ENCODE data around the gene FNIP2. TPM values are rescaled to one million over a fixed set of nuclear protein-coding genes. Genes with fewer than 3 reads are reported as not detected.
"Not testable (repeated sequence)": the region's sequence is repeated elsewhere in the genome, so short reads cannot be mapped to it uniquely, and the experiment has no call there.

Gene FNIP2
- total and polyA plus RNA-seq, 2 donors (not counting 1 experiment from before 2014, with no cell fraction given): 16.9 to 36.8 TPM

DNA sequence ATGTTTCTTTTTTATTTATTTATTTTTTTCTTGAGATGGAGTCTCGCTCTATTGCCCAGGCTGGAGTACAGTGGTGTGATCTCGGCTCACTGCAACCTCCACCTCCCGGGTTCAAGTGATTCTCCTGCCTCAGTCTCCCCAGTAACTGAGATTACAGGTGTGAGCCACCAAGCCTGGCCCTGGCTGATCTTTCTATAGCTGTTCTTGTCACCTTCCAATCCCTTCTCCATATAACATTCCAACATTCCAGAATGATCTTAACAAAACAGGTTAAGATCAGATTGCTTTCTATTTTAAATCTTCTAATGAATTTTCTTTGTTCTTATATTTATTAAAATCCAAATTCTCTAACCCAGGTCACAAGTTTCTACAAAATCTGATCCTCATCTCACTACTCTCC, 188.1 kb downstream of the FNIP2 start:
- not testable (repeated sequence) for H3K27ac ChIP-seq (ENCODE audit: insufficient read depth, low read length); H3K36me3 ChIP-seq (ENCODE audit: control insufficient read depth, insufficient read depth, low read length); H3K4me3 ChIP-seq (replicated peaks in 1 of 4; ENCODE audit: control extremely low read depth in 1 of 4, insufficient read depth in 1 of 4, low read depth in 3 of 4, low read length in 4 of 4); DNase-seq (ENCODE audit: low read depth in 2 of 2); H3K9me3 ChIP-seq (ENCODE audit: control insufficient read depth, insufficient read depth, low read depth, low read length); H2AFZ ChIP-seq (ENCODE audit: low read length); H3K9ac ChIP-seq (ENCODE audit: insufficient read depth, low read length); H3K79me2 ChIP-seq (ENCODE audit: control insufficient read depth, insufficient read depth, low read length); H3K27me3 ChIP-seq (ENCODE audit: control insufficient read depth, insufficient read depth, low read length); H3K4me2 ChIP-seq (ENCODE audit: extremely low read depth, insufficient read depth, low read length); H4K20me1 ChIP-seq (ENCODE audit: control insufficient read depth, extremely low read depth, insufficient read depth, low read length); H3K4me1 ChIP-seq (ENCODE audit: control insufficient read depth, extremely low read depth, insufficient read depth, low read length)

Other genes with a start within 250 kb of the FNIP2 start
- 1.0 and 1.3 TPM in 2 replicates for gene RXFP1, start 247.1 kb upstream of the FNIP2 start, total RNA-seq
- 0.06 and 0.10 TPM in 2 replicates for gene RXFP1, start 247.1 kb upstream of the FNIP2 start, polyA plus RNA-seq
- 7.2 and 11.2 TPM in 2 replicates for gene C4orf46, start 97.1 kb upstream of the FNIP2 start, total RNA-seq
- gene C4orf46, start 97.1 kb upstream of the FNIP2 start, polyA plus RNA-seq: 11.8 and 18.7 TPM in 2 replicates
- gene ETFDH, start 96.7 kb upstream of the FNIP2 start, total RNA-seq: 35.7 and 38.6 TPM in 2 replicates
- 28.3 and 34.8 TPM in 2 replicates for gene ETFDH, start 96.7 kb upstream of the FNIP2 start, polyA plus RNA-seq
- 34.4 and 36.0 TPM in 2 replicates for gene PPID, start 45.6 kb upstream of the FNIP2 start, total RNA-seq
- 18.4 and 23.6 TPM in 2 replicates for gene PPID, start 45.6 kb upstream of the FNIP2 start, polyA plus RNA-seq